HL-60 (cell line): Measurements from ENCODE around the gene MZB1.

Experiments used
- CTCF ChIP-seq: IDR thresholded peaks from one replicate; pipeline ENCODE4 v1.5.1; 2011; ENCODE audit warnings: low read length, control low read depth, inconsistent platforms; ENCODE audit not compliant: insufficient read depth
- GABPA ChIP-seq: IDR thresholded peaks from 2 replicates; pipeline ENCODE4 v1.6.1; 2012; ENCODE audit warnings: low read depth
- POLR2AphosphoS5 ChIP-seq: IDR thresholded peaks from 2 replicates; pipeline ENCODE4 v1.6.1; 2012; ENCODE audit warnings: low read depth
- REST ChIP-seq: IDR thresholded peaks from 2 replicates; pipeline ENCODE4 v1.6.1; 2012; ENCODE audit warnings: low read depth; ENCODE audit not compliant: insufficient replicate concordance
- SPI1 ChIP-seq: IDR thresholded peaks from 2 replicates; pipeline ENCODE4 v1.6.1; 2012; ENCODE audit warnings: low read depth, mild to moderate bottlenecking, borderline replicate concordance

- TF ChIP-seq CTCF (no peak), POLR2AphosphoS5 (no peak), REST (no peak), SPI1 (no peak), GABPA (no peak)
Measured at GRCh38 chr5:139343476-139343875, 46.2 kb downstream of the MZB1 start.
